B cell (primary cell): ENCODE results near the gene BAZ2B.

Experiments
- EZH2 ChIP-seq: IDR thresholded peaks from 2 replicates; pipeline ENCODE4 v1.6.1; 2012; ENCODE audit warnings: borderline replicate concordance, low read depth, mild to moderate bottlenecking, moderate library complexity, low read length; ENCODE audit not compliant: insufficient read depth, poor library complexity, severe bottlenecking
- TF ChIP-seq, protein P1 (sequence below): fragments of 200-600 bp; IDR thresholded peaks from one replicate; pipeline ENCODE4 v1.8.0; 2022; ENCODE audit warnings: antibody characterized with exemption, mild to moderate bottlenecking

DNA sequence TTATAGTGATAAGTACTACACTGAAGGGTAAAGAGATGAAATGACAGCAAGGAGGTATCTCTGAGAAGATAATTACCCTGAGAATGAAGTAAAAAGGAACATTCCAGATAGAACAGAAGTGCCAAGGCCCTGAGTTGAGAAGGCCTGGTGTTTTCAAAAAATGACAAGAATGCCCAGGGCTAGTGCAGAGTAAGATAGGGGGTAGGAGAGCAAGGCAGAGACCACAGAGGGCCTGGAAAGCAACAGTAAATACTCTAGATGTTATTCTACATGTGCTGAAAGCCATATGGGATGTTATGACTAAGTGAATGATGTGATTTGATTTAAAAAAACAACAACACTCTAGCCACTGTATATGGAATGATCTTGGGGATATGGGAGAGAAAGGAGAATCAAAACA is 52.3 kb downstream of the BAZ2B start:
- TF ChIP-seq, protein P1, sequence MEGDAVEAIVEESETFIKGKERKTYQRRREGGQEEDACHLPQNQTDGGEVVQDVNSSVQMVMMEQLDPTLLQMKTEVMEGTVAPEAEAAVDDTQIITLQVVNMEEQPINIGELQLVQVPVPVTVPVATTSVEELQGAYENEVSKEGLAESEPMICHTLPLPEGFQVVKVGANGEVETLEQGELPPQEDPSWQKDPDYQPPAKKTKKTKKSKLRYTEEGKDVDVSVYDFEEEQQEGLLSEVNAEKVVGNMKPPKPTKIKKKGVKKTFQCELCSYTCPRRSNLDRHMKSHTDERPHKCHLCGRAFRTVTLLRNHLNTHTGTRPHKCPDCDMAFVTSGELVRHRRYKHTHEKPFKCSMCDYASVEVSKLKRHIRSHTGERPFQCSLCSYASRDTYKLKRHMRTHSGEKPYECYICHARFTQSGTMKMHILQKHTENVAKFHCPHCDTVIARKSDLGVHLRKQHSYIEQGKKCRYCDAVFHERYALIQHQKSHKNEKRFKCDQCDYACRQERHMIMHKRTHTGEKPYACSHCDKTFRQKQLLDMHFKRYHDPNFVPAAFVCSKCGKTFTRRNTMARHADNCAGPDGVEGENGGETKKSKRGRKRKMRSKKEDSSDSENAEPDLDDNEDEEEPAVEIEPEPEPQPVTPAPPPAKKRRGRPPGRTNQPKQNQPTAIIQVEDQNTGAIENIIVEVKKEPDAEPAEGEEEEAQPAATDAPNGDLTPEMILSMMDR = no peak
- TF ChIP-seq EZH2 = no peak
